Astrocyte (in vitro differentiated cells and primary cell): ENCODE data around the gene CD33. TPM values are rescaled to one million over a fixed set of nuclear protein-coding genes. Genes with fewer than 3 reads are reported as not detected.

Experiments used
- DNase-seq: peaks from one replicate; pipeline ENCODE4 v3.0.0-alpha.2; 2010; ENCODE audit warnings: low read depth
- FAIRE-seq: peaks from 2 replicates; lab custom pipeline; 2011; peaks lifted over from hg19 to GRCh38; lab: Jason Lieb, UNC
- H2AFZ ChIP-seq: 2 replicates; pipeline ENCODE4 v1.6.0; 2012; ENCODE audit warnings: low read depth, low read length, inconsistent platforms
- H3K27ac ChIP-seq: 2 replicates; pipeline ENCODE4 v1.5.1; 2011; ENCODE audit warnings: low read depth, low read length, inconsistent platforms
- H3K27me3 ChIP-seq: 2 replicates; pipeline ENCODE4 v1.6.0; 2011; ENCODE audit warnings: low read length, inconsistent platforms; ENCODE audit not compliant: insufficient read depth
- H3K36me3 ChIP-seq: 2 replicates; pipeline ENCODE4 v1.5.1; 2011; ENCODE audit warnings: low read length, inconsistent platforms; ENCODE audit not compliant: insufficient read depth
- H3K4me1 ChIP-seq: 2 replicates; pipeline ENCODE4 v1.5.1; 2011; ENCODE audit warnings: low read length, inconsistent platforms; ENCODE audit not compliant: insufficient read depth
- H3K4me2 ChIP-seq: 2 replicates; pipeline ENCODE4 v1.6.0; 2012; ENCODE audit warnings: low read length, inconsistent platforms
- H3K4me3 ChIP-seq: 2 replicates; pipeline ENCODE4 v1.5.1; 2011; ENCODE audit warnings: low read depth, mild to moderate bottlenecking, low read length, inconsistent platforms; ENCODE audit not compliant: insufficient read depth
- H3K79me2 ChIP-seq: 2 replicates; pipeline ENCODE4 v1.6.0; 2012; ENCODE audit warnings: mild to moderate bottlenecking, low read length, inconsistent platforms; ENCODE audit not compliant: insufficient read depth
- H3K9ac ChIP-seq: 2 replicates; pipeline ENCODE4 v1.6.0; 2012; ENCODE audit warnings: mild to moderate bottlenecking, low read length, inconsistent platforms
- H3K9me3 ChIP-seq: 2 replicates; pipeline ENCODE4 v1.5.1; 2012; ENCODE audit warnings: low read depth, mild to moderate bottlenecking, low read length, inconsistent platforms; ENCODE audit not compliant: insufficient read depth
- H4K20me1 ChIP-seq: 2 replicates; pipeline ENCODE4 v1.6.0; 2012; ENCODE audit warnings: low read length, inconsistent platforms; ENCODE audit not compliant: insufficient read depth
- H3K27ac Mint-ChIP-seq: one replicate; pipeline ENCODE4 v1.8.0; 2021; ENCODE audit warnings: mild to moderate bottlenecking, mixed read lengths; ENCODE audit not compliant: unreplicated experiment
- H3K27me3 Mint-ChIP-seq: one replicate; pipeline ENCODE4 v1.8.0; 2021; ENCODE audit warnings: low read depth, mixed read lengths; ENCODE audit not compliant: unreplicated experiment
- H3K36me3 Mint-ChIP-seq: one replicate; pipeline ENCODE4 v1.8.0; 2021; ENCODE audit warnings: low read depth, mixed read lengths; ENCODE audit not compliant: unreplicated experiment
- H3K4me1 Mint-ChIP-seq: one replicate; pipeline ENCODE4 v1.8.0; 2021; ENCODE audit warnings: low read depth, mixed read lengths; ENCODE audit not compliant: unreplicated experiment
- H3K4me3 Mint-ChIP-seq: one replicate; pipeline ENCODE4 v1.8.0; 2021; ENCODE audit warnings: mild to moderate bottlenecking, moderate library complexity, mixed read lengths; ENCODE audit not compliant: unreplicated experiment
- H3K9me3 Mint-ChIP-seq: one replicate; pipeline ENCODE4 v1.8.0; 2021; ENCODE audit warnings: mild to moderate bottlenecking, mixed read lengths; ENCODE audit not compliant: unreplicated experiment
- CTCF ChIP-seq: IDR thresholded peaks from 2 replicates; pipeline ENCODE4 v1.5.1; 2011; ENCODE audit warnings: low read depth, mild to moderate bottlenecking, inconsistent platforms, low read length, moderate library complexity; ENCODE audit not compliant: insufficient read depth
- EZH2 ChIP-seq: IDR thresholded peaks from 2 replicates; pipeline ENCODE4 v1.6.1; 2012; ENCODE audit warnings: mild to moderate bottlenecking, low read length, inconsistent platforms; ENCODE audit not compliant: insufficient read depth
- total RNA-seq: library from RNA; stranded (reverse); gene quantifications from 2 replicates; pipeline ENCODE4 v1.2.1, GENCODE V29; 2021

CD33 gene
- total RNA-seq, 1 donor from 2014 or later: not detected

- FAIRE-seq: no peak
Observed at GRCh38 chr19:51211833-51212232, 13.0 kb upstream of the CD33 start.

GRCh38 chr19:51219307-51219706, 5.6 kb upstream of the CD33 start:
- Histone ChIP-seq H3K27ac (no peak overlapping the region), H3K36me3 (no peaks in the 10 kb centered on the region), H3K9ac (no peak overlapping the region), H2AFZ (no peak overlapping the region), H3K4me3 (no peak overlapping the region), H3K9me3 (peaks cover 9% of the 10 kb centered on the region), H3K4me2 (no peak overlapping the region), H3K79me2 (no peaks in the 10 kb centered on the region), H3K4me1 (no peaks in the 10 kb centered on the region), H3K27me3 (no peaks in the 10 kb centered on the region), H4K20me1 (no peaks in the 10 kb centered on the region)
- peaks cover 10% of the 10 kb centered on the region for H3K27me3 Mint-ChIP-seq
- no peak overlapping the region for H3K27ac Mint-ChIP-seq
- H3K9me3 Mint-ChIP-seq: peaks cover 4% of the 10 kb centered on the region
- TF ChIP-seq EZH2 (no peak), CTCF (no peak)
- H3K36me3 Mint-ChIP-seq: no peaks in the 10 kb centered on the region
- no peaks in the 10 kb centered on the region for H3K4me1 Mint-ChIP-seq
- H3K4me3 Mint-ChIP-seq: no peak overlapping the region
- DNase-seq: no peak
- no peak for FAIRE-seq

More at GRCh38 chr19:51211833-51212232, 13.0 kb upstream of the CD33 start:
- Histone ChIP-seq H4K20me1 (no peaks in the 10 kb centered on the region), H3K9me3 (peaks cover 11% of the 10 kb centered on the region), H3K36me3 (no peaks in the 10 kb centered on the region), H3K4me1 (no peaks in the 10 kb centered on the region), H3K4me2 (no peak overlapping the region), H3K9ac (no peak overlapping the region), H3K4me3 (no peak overlapping the region), H3K79me2 (no peaks in the 10 kb centered on the region), H3K27ac (no peak overlapping the region), H3K27me3 (no peaks in the 10 kb centered on the region), H2AFZ (no peak overlapping the region)
- Mint-ChIP-seq H3K4me1 (no peaks in the 10 kb centered on the region), H3K36me3 (no peaks in the 10 kb centered on the region), H3K27me3 (peaks cover 3% of the 10 kb centered on the region), H3K4me3 (no peak overlapping the region), H3K9me3 (peaks cover 4% of the 10 kb centered on the region), H3K27ac (no peak overlapping the region)
- DNase-seq: no peak
- no peak for TF ChIP-seq CTCF
- TF ChIP-seq EZH2: no peak

- no peak for DNase-seq
- H3K4me3 ChIP-seq: no peak overlapping the region
- Mint-ChIP-seq H3K4me3 (no peak overlapping the region), H3K36me3 (no peaks in the 10 kb centered on the region), H3K27me3 (peaks cover 10% of the 10 kb centered on the region), H3K4me1 (no peaks in the 10 kb centered on the region), H3K9me3 (peaks cover 4% of the 10 kb centered on the region), H3K27ac (no peak overlapping the region)
- H4K20me1 ChIP-seq: no peaks in the 10 kb centered on the region
- no peaks in the 10 kb centered on the region for H3K79me2 ChIP-seq
- no peak for FAIRE-seq
- TF ChIP-seq CTCF: no peak
- TF ChIP-seq EZH2: no peak
- H3K27me3 ChIP-seq: no peaks in the 10 kb centered on the region
- no peak overlapping the region for H3K9ac ChIP-seq
- no peaks in the 10 kb centered on the region for H3K36me3 ChIP-seq
- H2AFZ ChIP-seq: no peak overlapping the region
- no peak overlapping the region for H3K4me2 ChIP-seq
- H3K4me1 ChIP-seq: no peaks in the 10 kb centered on the region
- H3K9me3 ChIP-seq: peaks cover 7% of the 10 kb centered on the region
- no peak overlapping the region for H3K27ac ChIP-seq
Observed at GRCh38 chr19:51219971-51220370, 4.9 kb upstream of the CD33 start.
